ENCODE data around the gene MYD88. TPM values are rescaled to one million over a fixed set of nuclear protein-coding genes. Genes with fewer than 3 reads are reported as not detected.

The MYD88 gene
- total and polyA plus RNA-seq, 9 of the 15 experiments (the other 6 are each of a cell fraction or from before 2014, with no cell fraction given): 3.2 to 47.3 (median 27.6) TPM

DNA sequence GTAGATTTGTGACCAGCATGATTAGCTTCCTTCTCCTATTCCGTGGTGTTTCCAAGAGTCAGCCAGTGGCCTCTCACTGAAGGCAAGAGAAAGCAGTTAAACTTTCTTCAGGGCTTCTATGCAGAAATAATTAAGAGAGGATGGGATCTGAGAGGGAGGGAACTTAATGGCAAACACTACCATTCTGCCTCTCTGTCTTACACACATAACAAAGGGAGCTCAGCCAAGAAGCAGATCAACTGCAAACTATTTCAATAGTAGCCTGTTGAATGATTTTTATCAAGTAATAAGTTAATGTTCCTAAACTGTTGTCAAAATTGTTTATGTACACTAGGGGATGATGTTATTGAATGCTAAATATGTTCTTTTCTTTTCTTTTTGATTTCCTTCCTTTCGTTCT, 38.7 kb downstream of the MYD88 start:
- FAIRE-seq: no peak
- no peaks in the 10 kb centered on the region; a peak in 3 of 5 replicates for H3K4me1 ChIP-seq (replicated peaks in 1 of 2; ENCODE audit: control insufficient read depth in 2 of 2, insufficient read depth in 2 of 2, low read length in 2 of 2)
- POLR2A ChIA-PET: interaction anchor here (0.9 to 1.9 kb wide), 4 partner anchors 10 to 14 kb away, joined by 4 to 6 read pairs (median 5); partner anchors contain the start of gene OXSR1
- CTCF ChIA-PET (ENCODE audit: low intra/inter-chr PET ratio): no interaction called here
- DNase-seq (ENCODE audit: extremely low read depth in 1 of 4, low spot score in 3 of 4): no peak
- intact Hi-C loops (cut with micrococcal nuclease): no loop called here
- H3K4me2 ChIP-seq (ENCODE audit: insufficient read depth, low read length): no peak overlapping the region
- TF ChIP-seq, protein P1, sequence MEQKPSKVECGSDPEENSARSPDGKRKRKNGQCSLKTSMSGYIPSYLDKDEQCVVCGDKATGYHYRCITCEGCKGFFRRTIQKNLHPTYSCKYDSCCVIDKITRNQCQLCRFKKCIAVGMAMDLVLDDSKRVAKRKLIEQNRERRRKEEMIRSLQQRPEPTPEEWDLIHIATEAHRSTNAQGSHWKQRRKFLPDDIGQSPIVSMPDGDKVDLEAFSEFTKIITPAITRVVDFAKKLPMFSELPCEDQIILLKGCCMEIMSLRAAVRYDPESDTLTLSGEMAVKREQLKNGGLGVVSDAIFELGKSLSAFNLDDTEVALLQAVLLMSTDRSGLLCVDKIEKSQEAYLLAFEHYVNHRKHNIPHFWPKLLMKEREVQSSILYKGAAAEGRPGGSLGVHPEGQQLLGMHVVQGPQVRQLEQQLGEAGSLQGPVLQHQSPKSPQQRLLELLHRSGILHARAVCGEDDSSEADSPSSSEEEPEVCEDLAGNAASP (IDR thresholded peaks at IDR 0.05): no peak
- TF ChIP-seq HDAC8 (tag; IDR thresholded peaks at IDR 0.05) (no peak), POLR2H (tag; IDR thresholded peaks at IDR 0.05; ENCODE audit: low read depth) (no peak), CC2D1A (IDR thresholded peaks at IDR 0.05) (no peak), MED1 (CRISPR knock-in tag; IDR thresholded peaks at IDR 0.05; ENCODE audit: borderline replicate concordance) (no peak), BHLHE40 (IDR thresholded peaks at IDR 0.05; ENCODE audit: low read length) (no peak), NRF1 (conservative IDR thresholded peaks at IDR 0.05 in 1 of 2, IDR thresholded peaks at IDR 0.05 in 1 of 2) (no peak), MITF (IDR thresholded peaks at IDR 0.05) (no peak), OTX1 (CRISPR knock-in tag; IDR thresholded peaks at IDR 0.05) (no peak), PYGO2 (tag; IDR thresholded peaks at IDR 0.05) (no peak), TGIF2 (CRISPR knock-in tag; IDR thresholded peaks at IDR 0.05) (no peak), HIVEP1 (CRISPR knock-in tag; IDR thresholded peaks at IDR 0.05) (no peak), KDM2B (CRISPR knock-in tag; IDR thresholded peaks at IDR 0.05) (no peak)
- TF ChIP-seq, protein P2, sequence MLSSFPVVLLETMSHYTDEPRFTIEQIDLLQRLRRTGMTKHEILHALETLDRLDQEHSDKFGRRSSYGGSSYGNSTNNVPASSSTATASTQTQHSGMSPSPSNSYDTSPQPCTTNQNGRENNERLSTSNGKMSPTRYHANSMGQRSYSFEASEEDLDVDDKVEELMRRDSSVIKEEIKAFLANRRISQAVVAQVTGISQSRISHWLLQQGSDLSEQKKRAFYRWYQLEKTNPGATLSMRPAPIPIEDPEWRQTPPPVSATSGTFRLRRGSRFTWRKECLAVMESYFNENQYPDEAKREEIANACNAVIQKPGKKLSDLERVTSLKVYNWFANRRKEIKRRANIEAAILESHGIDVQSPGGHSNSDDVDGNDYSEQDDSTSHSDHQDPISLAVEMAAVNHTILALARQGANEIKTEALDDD (IDR thresholded peaks at IDR 0.05): no peak
- no peak overlapping the region for H2AFZ ChIP-seq (ENCODE audit: low read depth, low read length)
- H4K20me1 ChIP-seq (replicated peaks; ENCODE audit: control insufficient read depth, insufficient read depth, low read length): peaks cover 17% of the 10 kb centered on the region
- no TSS peak for BruUV-seq (replicated peaks)
- no peak overlapping the region for H3K9ac ChIP-seq (ENCODE audit: insufficient read depth in 1 of 2, low read depth in 2 of 2, low read length in 2 of 2)
- in situ Hi-C loops (cut with MboI): no loop called here
- H3K9me3 ChIP-seq (replicated peaks; ENCODE audit: control insufficient read depth, insufficient read depth, low read depth, low read length): no peaks in the 10 kb centered on the region
- H3K27ac ChIP-seq (ENCODE audit: extremely low read depth, low read depth, low read length): no peak overlapping the region
- H3K4me3 ChIP-seq: no peak overlapping the region
- no peaks in the 10 kb centered on the region; the same call in 2 of the 3 replicates for H3K36me3 ChIP-seq (ENCODE audit: control insufficient read depth, insufficient read depth, low read length)
- WGBS (ENCODE audit: insufficient coverage, low coverage, missing lambda C conversion rate): 56% methylated on average over 2 of the region's 2 CpGs
- H3K27me3 ChIP-seq (ENCODE audit: control insufficient read depth in 2 of 2, insufficient read depth in 2 of 2, low read length in 2 of 2): no peaks in the 10 kb centered on the region
- no peaks in the 10 kb centered on the region for H3K9me1 ChIP-seq (ENCODE audit: control insufficient read depth, insufficient read depth, low read length)
- H3K79me2 ChIP-seq (ENCODE audit: control insufficient read depth, insufficient read depth, low read length): peaks cover 94% of the 10 kb centered on the region
- ATAC-seq: no peak; the same call in 2 of the 3 replicates
